Hepatocyte (in vitro differentiated cells): Measurements from ENCODE around the gene SLC6A11. TPM values are rescaled to one million over a fixed set of nuclear protein-coding genes. Genes with fewer than 3 reads are reported as not detected.

Experiments
- DNase-seq: peaks from one replicate; pipeline ENCODE4 v3.0.0-alpha.2; 2016; ENCODE audit warnings: low spot score
- H2AFZ ChIP-seq: fragments of 200-600 bp; sonication (generic); 2 replicates; pipeline ENCODE4 v1.6.0; 2016; ENCODE audit warnings: antibody characterized with exemption, mild to moderate bottlenecking
- H3K27ac ChIP-seq: fragments of 200-600 bp; sonication (generic); 2 replicates; pipeline ENCODE4 v1.5.1; 2016; ENCODE audit warnings: mild to moderate bottlenecking
- H3K27me3 ChIP-seq: fragments of 200-600 bp; sonication (generic); 2 replicates; pipeline ENCODE4 v1.6.1; 2016
- H3K36me3 ChIP-seq: fragments of 200-600 bp; sonication (generic); replicated peaks from 2 replicates; pipeline ENCODE4 v1.5.1; 2016; ENCODE audit warnings: low read depth; ENCODE audit not compliant: insufficient read depth
- H3K4me1 ChIP-seq: fragments of 200-600 bp; sonication (generic); 2 replicates; pipeline ENCODE4 v1.5.1; 2016; ENCODE audit warnings: mild to moderate bottlenecking, moderate library complexity; ENCODE audit not compliant: insufficient read depth
- H3K4me2 ChIP-seq: fragments of 200-600 bp; sonication (generic); 2 replicates; pipeline ENCODE4 v1.6.0; 2016
- H3K4me3 ChIP-seq: fragments of 200-600 bp; sonication (generic); 2 replicates; pipeline ENCODE4 v1.5.1; 2016; ENCODE audit warnings: mild to moderate bottlenecking
- H3K79me2 ChIP-seq: fragments of 200-600 bp; sonication (generic); 2 replicates; pipeline ENCODE4 v1.6.0; 2017; ENCODE audit warnings: mild to moderate bottlenecking
- H3K9me2 ChIP-seq: fragments of 200-600 bp; sonication (generic); replicated peaks from 2 replicates; pipeline ENCODE4 v1.6.0; 2017; ENCODE audit warnings: mild to moderate bottlenecking; ENCODE audit not compliant: insufficient read depth
- H3K9me3 ChIP-seq: fragments of 200-600 bp; sonication (generic); 2 replicates; pipeline ENCODE4 v1.5.1; 2016; ENCODE audit warnings: low read depth, mild to moderate bottlenecking
- H4K20me1 ChIP-seq: fragments of 200-600 bp; sonication (generic); 2 replicates; pipeline ENCODE4 v1.6.0; 2016; ENCODE audit warnings: mild to moderate bottlenecking; ENCODE audit not compliant: insufficient read depth, poor library complexity, severe bottlenecking
- CTCF ChIP-seq: fragments of 200-600 bp; sonication (generic); IDR thresholded peaks from 2 replicates; pipeline ENCODE4 v1.5.1; 2016; ENCODE audit warnings: antibody characterized with exemption, mild to moderate bottlenecking; ENCODE audit not compliant: poor library complexity
- EZH2 ChIP-seq: fragments of 200-600 bp; sonication (generic); IDR thresholded peaks from 2 replicates; pipeline ENCODE4 v1.6.1; 2016; ENCODE audit warnings: antibody characterized with exemption, mild to moderate bottlenecking, borderline replicate concordance
- EZH2phosphoT487 ChIP-seq: fragments of 200-600 bp; sonication (generic); IDR thresholded peaks from one replicate; pipeline ENCODE4 v1.6.1; 2018; ENCODE audit warnings: antibody characterized with exemption, mild to moderate bottlenecking, low read depth, moderate library complexity; ENCODE audit not compliant: unreplicated experiment, severe bottlenecking
- WGBS: methylation state at CpG from one replicate; pipeline ENCODE4 v1.1.6; 2016; ENCODE audit warnings: low lambda C conversion rate; ENCODE audit errors: missing lambda C conversion rate; 5-methylcytosine and 5-hydroxymethylcytosine counted together
- polyA plus RNA-seq: library from polyadenylated mRNA; unstranded; fragments of >200 nt; fragmentation: Nextera tagmentation; extraction: Ambion mirVana; gene quantifications from 2 replicates; pipeline ENCODE4 v1.2.1, GENCODE V29; 2016
- total RNA-seq: library from RNA; depleted of rRNA; stranded (reverse); fragments of >200 nt; gene quantifications from 2 replicates; pipeline ENCODE4 v1.2.3, GENCODE V29; 2014

SLC6A11 gene
- total and polyA plus RNA-seq, 2 experiments from 2014 or later, result 1.5 to 1.7 TPM

- WGBS, result 87% methylated on average over 3 of the region's 3 CpGs
- no peaks in the 10 kb centered on the region for H3K9me2 ChIP-seq
- H3K27ac ChIP-seq, result no peak overlapping the region
- H3K4me3 ChIP-seq, result no peak overlapping the region
- no peaks in the 10 kb centered on the region for H4K20me1 ChIP-seq
- no peaks in the 10 kb centered on the region for H3K27me3 ChIP-seq
- H2AFZ ChIP-seq, result no peak overlapping the region
- H3K36me3 ChIP-seq, result no peaks in the 10 kb centered on the region
- no peaks in the 10 kb centered on the region for H3K4me1 ChIP-seq
- no peaks in the 10 kb centered on the region for H3K79me2 ChIP-seq
- no peaks in the 10 kb centered on the region for H3K9me3 ChIP-seq
- no peak overlapping the region for H3K4me2 ChIP-seq
- no peak for TF ChIP-seq EZH2
- no peak for TF ChIP-seq CTCF
- TF ChIP-seq EZH2phosphoT487, result no peak
- DNase-seq, result no peak
Measured at GRCh38 chr3:10775828-10776227, 40.2 kb upstream of the SLC6A11 start.

- DNase-seq, result no peak
Measured at GRCh38 chr3:10777627-10778026, 38.4 kb upstream of the SLC6A11 start.

GRCh38 chr3:10778492-10779292 is 37.3 kb upstream of the SLC6A11 start:
- 85% methylated on average over 8 of the region's 8 CpGs for WGBS
- Histone ChIP-seq H3K27ac (no peak overlapping the region), H3K79me2 (no peaks in the 10 kb centered on the region), H4K20me1 (no peaks in the 10 kb centered on the region), H3K4me3 (no peak overlapping the region), H2AFZ (no peak overlapping the region), H3K9me3 (no peaks in the 10 kb centered on the region), H3K36me3 (no peaks in the 10 kb centered on the region), H3K4me1 (no peaks in the 10 kb centered on the region), H3K27me3 (no peaks in the 10 kb centered on the region), H3K4me2 (no peak overlapping the region), H3K9me2 (no peaks in the 10 kb centered on the region)
- no peak for TF ChIP-seq EZH2phosphoT487
- no peak for TF ChIP-seq CTCF
- no peak for TF ChIP-seq EZH2
- no peak for DNase-seq

More at GRCh38 chr3:10777627-10778026, 38.4 kb upstream of the SLC6A11 start:
- TF ChIP-seq EZH2phosphoT487, result no peak
- TF ChIP-seq EZH2, result no peak
- no peak for TF ChIP-seq CTCF
- no peak overlapping the region for H3K4me3 ChIP-seq
- H3K4me1 ChIP-seq, result no peaks in the 10 kb centered on the region
- no peak overlapping the region for H3K27ac ChIP-seq
- no peaks in the 10 kb centered on the region for H3K79me2 ChIP-seq
- H3K9me3 ChIP-seq, result no peaks in the 10 kb centered on the region
- no peaks in the 10 kb centered on the region for H3K36me3 ChIP-seq
- no peak overlapping the region for H3K4me2 ChIP-seq
- 75% methylated on average over 2 of the region's 2 CpGs for WGBS
- no peaks in the 10 kb centered on the region for H4K20me1 ChIP-seq
- no peaks in the 10 kb centered on the region for H3K27me3 ChIP-seq
- no peaks in the 10 kb centered on the region for H3K9me2 ChIP-seq
- no peak overlapping the region for H2AFZ ChIP-seq
